GM19468 (cell line): ENCODE data around the gene RHBDL1.

Experiments used
- ATAC-seq: cut with Tn5 transposase; IDR thresholded peaks from one replicate; pipeline ENCODE4 v1.9.1; 2021; ENCODE audit warnings: mild to moderate bottlenecking, moderate library complexity, moderate number of reproducible peaks; ENCODE audit not compliant: unreplicated experiment; ENCODE audit errors: extremely low read depth

Gene RHBDL1

DNA sequence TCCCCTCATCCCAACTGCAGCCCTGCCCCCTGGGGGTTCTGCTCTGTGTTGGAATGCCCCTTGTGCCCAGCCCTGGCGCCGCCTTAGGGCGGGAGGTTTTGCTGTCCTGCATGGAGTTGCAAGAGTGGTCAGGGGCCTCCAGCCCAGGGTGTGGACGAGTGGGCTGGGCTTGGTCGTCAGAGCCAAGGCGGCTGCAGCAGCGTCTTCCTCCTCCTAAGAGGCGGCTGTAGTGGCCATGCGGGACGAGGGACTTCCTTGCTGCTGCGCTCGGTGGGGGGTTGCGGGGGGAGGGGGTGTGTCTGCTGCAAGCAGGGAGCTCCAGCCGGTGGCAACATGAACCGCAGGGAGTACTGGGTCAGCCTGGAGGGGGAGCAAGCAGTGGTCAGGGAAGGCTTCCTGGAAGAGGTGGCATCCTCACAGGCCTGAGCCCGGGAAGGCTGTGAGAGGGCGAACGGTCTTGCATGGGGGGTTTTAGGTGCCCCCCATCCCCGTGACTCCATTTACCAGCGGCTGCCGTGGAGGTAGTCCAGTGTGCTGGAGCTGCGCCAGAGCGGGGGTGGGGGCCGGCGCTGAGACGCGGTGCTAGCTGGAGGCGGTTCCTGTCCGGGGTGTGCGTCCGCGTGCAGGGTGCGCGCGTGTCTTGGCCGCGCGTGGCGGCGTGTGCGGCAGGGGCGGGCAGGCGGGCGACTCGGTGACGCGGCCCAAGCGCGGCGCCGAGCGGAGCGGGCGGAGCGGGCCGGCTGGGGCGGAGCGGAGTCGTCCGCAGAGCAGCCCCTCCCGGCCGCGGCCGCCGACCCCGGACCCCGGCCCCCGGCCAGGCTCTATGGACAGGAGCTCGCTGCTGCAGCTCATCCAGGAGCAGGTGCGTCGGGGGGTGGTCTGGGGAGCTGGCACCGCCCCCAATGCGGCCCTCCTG lies at the start of gene RHBDL1:
TSS of gene RHBDL1 (plus strand) at position 704 of the 916 bp plus-strand sequence. CDS start at position 824, 120 bp downstream.
- ATAC-seq = no peak

DNA sequence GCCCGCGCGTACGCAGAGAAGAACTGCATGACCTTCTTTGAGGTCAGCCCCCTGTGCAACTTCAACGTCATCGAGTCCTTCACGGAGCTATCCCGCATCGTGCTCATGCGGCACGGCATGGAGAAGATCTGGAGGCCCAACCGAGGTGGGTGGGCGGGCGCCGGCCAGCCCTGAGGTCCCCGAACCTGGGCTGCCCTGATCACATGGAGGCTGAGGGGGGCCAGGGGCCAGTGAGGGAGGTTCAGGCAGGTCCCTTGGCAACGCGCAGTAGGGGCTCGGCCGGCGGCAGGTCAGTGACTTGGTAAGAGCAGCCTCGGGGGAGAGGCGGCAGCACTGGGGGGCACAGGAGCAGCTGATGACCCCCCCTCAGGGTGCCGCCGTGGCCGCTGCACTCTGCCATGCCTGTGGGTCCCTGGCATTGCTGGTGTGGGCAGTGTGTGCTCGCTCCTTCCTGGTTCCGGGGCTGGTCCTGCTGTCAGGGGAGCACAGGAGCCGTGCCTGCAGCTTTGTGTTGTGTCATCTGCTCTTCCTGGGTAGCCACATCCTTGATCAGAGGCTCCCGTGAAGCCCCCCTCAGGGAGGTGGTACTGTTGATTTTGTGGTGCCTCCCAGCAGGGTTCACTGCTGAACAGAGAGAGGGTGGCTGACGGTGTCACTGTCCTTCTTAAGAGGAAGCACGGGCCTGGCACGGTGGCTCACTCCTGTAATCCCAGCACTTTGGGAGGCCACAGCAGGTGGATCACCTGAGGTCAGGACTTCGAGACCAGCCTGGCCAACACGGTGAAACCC lies 49.3 kb upstream of the RHBDL1 start:
- ATAC-seq = no peak

DNA sequence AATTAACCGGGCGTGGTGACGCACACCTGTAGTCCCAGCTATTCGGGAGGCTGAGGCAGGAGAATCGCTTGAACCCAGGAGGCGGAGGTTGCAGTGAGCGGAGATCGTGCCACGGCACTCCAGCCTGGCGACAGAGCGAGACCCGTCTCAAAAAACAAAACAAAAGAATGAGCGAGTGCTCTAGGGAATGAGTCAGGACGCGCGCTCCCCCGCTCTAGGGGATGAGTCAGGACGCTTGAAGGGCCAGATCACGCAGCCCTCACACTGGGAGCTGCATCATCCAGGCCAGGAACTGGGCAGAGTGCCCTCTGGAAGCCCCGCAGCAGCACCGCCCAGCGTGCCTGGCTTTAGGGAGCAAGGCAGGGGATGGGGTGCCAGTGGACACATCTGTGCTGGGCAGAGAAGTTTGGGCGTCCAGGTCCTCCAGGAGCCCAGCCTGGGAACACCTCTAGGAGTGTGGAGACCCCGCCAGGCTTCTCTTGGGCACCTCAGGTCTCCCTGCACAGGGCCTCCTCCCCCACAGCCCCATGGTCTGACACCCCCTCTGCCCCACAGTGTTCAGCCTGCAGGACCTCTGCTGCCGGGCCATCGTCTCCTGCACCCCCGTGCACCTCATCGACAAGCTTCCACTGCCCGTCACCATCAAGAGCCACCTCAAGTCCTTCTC lies 48.6 kb upstream of the RHBDL1 start:
- no peak for ATAC-seq

DNA sequence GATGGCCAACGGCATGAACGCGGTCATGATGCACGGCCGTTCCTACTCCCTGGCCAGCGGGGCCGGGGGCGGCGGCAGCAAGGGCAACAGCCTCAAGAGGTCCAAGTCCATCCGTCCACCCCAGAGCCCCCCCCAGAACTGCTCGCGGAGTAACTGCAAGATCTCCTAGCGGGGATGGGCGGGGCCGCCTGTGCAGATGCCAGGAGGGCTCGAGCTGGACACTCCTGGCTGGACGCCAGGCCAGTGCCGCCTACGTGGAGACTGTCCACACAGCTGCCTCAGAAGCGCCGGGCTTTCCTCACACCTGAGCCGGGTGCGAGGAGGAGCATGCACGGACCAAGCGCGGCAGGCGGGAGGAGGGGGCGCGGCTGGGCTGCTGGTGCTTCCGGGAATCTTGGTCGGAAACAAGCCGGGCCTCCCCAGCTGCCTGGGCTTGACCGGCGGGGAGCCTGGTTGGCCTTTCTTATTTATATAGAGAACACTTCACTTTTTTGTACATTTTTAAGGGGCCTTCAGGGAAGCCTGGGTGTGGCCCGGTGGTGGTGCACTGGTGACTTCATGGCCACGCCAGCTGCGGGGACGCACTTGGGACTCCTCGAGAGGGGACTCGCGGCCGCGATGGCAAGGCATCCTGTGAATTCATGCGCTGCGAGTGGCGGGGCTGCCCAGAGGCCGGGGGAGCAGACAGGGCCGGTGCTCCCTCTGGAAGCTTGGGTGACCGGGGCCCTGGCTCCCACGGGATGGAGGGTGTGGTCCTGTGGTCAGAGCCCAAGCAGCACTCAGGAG lies 47.8 kb upstream of the RHBDL1 start:
- ATAC-seq = no peak

DNA sequence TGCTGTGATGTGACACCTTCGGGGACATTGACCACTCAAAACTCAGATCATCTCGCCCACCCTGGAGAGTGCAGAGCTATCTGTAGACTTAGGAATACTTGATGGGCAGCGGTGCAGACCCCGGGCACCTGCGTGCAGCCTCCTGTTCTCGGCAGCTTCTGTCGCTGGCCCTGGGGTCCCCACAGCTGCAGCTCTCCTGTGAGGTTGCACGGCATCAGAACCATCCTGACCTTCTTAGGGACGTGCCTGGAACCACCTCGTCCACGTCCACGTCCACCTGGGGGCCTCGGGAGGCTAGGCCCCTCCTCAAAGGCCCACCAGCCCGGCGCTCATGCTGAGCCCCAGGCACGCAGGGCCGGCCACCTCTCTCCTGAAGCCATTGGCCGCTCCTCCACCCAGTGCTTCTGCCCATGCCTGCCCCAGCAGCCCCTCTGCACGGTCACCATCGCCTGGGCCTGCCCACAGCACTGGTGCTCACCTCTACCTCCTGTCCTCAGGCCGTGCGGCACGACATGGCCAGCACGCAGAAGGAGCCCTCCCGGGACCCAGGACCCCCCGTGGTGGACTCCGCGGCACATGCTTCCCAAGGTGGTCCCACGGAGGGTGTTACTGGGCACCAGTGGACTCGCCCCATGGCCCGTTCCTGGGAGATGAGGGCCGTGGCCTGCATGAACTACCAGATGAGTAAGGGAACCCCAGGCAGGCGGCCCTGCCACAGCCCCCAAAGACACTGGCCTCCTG lies 47.0 kb upstream of the RHBDL1 start:
- ATAC-seq = no peak

DNA sequence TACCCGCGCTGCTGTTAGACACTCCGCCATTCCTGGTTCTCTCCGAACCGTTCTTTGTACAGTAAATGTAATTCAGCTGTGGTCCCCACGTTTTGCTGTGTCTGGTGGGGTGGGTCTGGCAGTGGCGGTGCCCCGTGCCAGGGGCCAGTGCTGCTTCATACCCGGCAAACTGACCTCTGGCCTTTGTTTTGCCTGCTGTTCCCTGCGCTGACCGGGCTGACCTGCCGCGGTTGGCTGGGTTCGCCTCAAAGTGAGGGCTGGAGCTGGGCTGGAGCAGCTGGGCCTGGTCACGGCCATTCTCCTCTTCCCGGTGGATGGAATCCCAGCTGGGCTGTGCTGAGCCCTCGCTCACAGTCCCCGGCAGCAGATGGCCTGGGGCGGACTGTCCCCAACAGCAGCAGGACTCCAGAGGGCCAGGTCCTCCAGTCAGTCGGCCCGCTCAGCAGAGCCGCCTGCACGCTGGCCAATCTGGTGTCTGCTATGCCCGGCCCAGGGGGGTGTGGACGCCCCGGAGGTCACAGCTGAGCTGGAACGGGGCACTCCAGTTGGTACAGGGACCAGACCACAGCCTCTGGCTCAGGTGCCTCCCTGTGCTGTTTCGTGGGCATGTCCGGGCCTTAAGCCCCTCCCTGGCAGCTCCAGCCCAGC lies 46.2 kb upstream of the RHBDL1 start:
- no peak for ATAC-seq

DNA sequence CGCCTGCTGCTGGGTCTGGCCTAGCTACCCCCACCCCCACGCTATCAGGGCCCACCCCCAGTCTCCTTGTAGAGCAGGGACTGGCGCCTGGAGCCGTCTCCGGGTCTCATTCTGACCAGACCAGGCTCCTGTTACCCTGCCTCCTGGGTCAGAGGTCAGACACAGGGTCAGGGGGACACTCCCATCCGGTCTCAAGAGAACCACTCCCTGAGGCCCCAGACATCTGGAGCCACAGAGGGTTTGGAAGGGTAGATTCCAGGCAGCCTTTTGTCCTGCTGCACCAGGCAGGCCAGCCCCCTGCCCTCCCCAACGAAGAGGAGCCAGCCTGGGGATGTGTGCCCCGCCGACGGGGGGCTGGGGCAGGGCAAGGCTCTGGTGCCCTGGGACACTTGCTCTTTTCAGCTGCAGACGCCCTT lies 45.6 kb upstream of the RHBDL1 start:
- ATAC-seq = no peak

DNA sequence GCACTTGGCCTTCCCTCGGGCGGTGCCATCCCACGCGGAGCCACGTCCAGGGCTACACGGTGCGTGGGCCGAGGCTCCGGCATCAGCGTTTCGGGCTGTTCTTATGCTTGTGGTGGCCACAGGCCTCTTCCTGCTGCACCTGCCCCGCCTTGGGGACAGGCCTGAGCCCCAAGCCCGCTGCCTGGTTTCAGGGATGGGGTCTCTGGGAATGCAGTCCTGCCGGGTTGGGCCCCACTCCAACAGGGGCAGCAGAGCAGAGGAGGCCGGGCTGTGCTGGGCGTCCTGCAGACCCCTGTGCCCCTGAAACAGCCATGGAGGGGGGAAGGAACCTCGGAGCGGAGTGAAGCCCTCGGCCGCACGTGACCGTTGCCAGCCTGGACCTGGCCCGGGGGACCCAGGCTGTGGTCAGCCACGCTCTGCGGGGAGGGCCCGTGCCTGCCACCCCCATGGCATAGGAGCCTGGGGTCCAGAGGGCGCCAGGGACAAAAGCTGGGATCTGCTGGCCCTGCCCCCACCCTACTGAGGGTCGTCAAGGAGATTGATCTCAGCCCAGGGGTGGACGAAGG lies 45.1 kb upstream of the RHBDL1 start:
- ATAC-seq = no peak

DNA sequence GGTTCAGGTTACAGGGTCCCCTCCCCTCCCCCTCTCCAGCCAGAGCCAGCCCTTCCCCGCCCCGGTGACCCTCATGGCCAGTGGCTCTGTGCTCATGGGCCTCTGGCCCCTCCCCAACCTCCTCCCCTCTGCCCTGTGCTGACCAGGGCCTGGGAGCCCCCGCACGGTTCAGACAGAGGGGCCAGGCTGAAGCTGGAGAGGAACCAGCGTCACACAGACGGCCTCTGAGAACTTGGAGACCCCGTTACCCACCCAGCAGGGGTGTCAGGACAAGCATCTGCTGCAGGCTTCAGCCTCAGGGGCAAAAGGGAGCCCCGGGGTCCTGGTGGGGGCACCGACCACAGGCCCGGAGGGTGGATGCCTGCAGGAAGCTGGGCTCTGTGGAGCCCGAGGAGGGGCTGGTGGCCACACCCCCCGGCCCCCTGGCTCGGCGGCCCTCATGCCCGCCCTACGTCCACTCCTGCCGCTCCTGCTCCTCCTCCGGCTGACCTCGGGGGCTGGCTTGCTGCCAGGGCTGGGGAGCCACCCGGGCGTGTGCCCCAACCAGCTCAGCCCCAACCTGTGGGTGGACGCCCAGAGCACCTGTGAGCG lies 44.6 kb upstream of the RHBDL1 start, which contains the start of gene WFIKKN1:
TSS of gene WFIKKN1 (plus strand) at position 171 of the 591 bp plus-strand sequence. CDS start at position 440, 269 bp downstream.
- no peak for ATAC-seq

DNA sequence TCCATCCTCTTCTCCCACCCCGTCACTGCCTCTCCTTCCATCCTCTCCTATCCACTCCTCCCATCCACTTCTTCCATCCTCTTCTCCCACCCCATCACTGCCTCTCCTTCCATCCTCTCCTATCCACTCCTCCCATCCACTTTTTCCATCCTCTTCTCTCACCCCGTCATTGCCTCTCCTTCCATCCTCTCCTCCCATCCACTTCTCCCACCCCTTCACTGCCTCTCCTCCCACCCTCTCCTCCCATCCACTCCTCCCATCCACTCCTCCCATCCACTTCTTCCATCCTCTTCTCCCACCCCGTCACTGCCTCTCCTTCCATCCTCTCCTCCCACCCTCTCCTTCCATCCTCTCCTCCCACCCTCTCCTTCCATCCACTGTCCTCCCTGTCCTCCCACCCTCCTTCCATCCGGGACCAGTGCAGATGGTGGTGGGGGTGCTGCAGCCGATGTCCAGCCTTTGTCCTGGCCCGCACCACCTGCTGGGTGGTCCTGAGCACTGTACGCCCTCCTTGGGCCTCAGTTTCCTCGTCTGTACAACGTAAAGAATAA lies 43.6 kb upstream of the RHBDL1 start:
- ATAC-seq = no peak

DNA sequence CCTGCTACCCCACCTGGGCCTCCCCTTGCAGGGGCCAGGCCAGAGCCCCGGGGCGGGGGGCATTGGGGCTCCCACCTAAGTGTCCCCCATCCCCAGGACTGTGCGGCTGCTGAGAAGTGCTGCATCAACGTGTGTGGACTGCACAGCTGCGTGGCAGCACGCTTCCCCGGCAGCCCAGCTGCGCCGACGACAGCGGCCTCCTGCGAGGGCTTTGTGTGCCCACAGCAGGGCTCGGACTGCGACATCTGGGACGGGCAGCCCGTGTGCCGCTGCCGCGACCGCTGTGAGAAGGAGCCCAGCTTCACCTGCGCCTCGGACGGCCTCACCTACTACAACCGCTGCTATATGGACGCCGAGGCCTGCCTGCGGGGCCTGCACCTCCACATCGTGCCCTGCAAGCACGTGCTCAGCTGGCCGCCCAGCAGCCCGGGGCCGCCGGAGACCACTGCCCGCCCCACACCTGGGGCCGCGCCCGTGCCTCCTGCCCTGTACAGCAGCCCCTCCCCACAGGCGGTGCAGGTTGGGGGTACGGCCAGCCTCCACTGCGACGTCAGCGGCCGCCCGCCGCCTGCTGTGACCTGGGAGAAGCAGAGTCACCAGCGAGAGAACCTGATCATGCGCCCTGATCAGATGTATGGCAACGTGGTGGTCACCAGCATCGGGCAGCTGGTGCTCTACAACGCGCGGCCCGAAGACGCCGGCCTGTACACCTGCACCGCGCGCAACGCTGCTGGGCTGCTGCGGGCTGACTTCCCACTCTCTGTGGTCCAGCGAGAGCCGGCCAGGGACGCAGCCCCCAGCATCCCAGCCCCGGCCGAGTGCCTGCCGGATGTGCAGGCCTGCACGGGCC lies 42.8 kb upstream of the RHBDL1 start:
- no peak for ATAC-seq

DNA sequence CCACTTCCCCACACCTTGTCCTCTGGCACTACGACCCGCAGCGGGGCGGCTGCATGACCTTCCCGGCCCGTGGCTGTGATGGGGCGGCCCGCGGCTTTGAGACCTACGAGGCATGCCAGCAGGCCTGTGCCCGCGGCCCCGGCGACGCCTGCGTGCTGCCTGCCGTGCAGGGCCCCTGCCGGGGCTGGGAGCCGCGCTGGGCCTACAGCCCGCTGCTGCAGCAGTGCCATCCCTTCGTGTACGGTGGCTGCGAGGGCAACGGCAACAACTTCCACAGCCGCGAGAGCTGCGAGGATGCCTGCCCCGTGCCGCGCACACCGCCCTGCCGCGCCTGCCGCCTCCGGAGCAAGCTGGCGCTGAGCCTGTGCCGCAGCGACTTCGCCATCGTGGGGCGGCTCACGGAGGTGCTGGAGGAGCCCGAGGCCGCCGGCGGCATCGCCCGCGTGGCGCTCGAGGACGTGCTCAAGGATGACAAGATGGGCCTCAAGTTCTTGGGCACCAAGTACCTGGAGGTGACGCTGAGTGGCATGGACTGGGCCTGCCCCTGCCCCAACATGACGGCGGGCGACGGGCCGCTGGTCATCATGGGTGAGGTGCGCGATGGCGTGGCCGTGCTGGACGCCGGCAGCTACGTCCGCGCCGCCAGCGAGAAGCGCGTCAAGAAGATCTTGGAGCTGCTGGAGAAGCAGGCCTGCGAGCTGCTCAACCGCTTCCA lies 42.0 kb upstream of the RHBDL1 start:
- ATAC-seq = no peak

DNA sequence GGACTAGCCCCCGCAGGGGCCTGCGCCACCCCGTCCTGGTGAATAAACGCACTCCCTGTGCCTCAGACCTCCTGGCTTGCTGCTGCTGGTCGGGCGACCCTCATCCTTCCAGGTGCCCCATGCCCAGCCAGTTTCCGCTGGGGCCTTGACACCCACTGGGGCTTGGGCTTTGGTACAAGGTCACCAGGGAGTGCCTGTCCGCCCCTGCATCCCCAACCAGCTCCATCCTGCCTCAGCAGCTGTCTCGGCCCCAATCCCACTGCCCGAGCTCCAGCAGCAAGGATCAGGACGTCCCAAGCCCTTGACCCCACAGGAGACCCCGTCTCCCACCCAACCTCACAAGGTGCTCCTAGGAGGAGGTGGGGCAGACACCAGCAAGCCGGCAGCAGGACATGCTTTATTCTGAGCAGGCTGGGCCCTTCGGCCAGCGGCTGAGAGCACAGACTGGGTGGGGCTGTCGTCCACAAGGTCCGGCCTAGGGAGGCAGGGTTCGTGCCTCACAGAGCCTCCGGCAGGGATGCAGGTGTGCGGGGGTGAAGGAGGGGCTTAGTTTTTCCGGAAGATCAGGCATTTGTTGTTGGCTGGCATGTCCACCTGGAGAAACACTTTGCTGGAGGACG lies 41.3 kb upstream of the RHBDL1 start:
- no peak for ATAC-seq

DNA sequence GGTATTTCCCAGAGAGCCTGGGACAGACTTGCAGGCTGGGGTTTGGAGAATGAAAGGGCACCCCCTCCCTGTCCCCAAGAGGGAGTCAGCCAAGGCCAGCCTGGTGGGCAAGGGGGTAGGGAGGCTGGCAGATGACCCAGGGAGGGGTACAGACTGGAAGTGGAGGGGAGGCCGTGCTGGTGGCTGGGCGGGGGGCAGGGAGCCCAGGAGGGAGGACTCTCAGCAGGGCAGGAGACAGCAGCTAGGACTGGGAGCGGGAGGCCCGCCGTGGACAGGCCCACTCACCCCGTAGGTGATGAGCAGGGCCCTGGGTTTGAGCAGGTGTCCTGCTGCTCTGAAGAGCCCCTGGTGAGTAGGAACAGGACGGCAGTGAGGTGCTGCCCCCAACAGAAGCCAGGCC lies 40.5 kb upstream of the RHBDL1 start:
- ATAC-seq = no peak

DNA sequence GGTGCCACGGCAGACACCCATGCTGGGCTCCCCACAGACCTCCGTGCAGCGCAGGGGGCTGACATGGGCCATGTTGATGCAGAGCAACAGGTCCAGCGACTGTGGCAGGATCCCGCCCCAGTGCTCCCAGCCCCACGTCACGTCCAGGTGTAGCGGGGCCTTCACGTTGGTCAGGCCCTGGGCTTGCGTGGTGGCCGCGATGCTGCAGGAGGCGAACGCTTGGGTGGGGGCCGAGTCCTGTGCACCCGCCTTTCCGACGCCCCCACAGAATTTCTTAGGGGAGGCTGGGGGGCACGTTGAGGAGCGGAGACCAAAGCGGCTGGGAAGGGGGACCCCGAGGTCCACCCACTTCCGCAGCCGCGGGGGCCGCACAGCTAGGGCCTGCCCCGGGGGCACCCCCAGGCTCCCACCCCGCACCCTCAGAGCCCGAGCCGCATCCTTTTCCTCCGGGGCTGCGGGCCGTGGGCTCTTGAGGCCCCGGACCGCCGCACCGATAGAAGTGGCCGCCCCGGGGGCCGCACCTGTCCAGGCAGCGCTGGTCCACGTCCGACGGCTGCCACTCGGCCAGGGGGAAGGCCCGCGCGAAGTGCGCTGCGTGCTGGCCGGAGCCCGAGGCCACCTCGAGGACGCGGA lies 39.8 kb upstream of the RHBDL1 start:
- ATAC-seq = no peak
